ENCODE results near the gene RTN4. TPM values are rescaled to one million over a fixed set of nuclear protein-coding genes. Genes with fewer than 3 reads are reported as not detected.

The RTN4 gene
- total and polyA plus RNA-seq, 2 of the 4 experiments (the other 2 are of a cell fraction), result 77.8 to 588 TPM

- peaks cover 97% of the 10 kb centered on the region for H4K20me1 ChIP-seq (ENCODE audit: insufficient read depth, low read length)
- peaks cover 0 to 52% of the 10 kb centered on the region in 2 experiments; a peak in 2 of 4 replicates for H3K79me1 ChIP-seq (ENCODE audit: low read depth in 1 of 2, low read length in 2 of 2)
- H3K4ac ChIP-seq (ENCODE audit: low read depth, low read length), result no peak overlapping the region
- H4K91ac ChIP-seq (ENCODE audit: insufficient read depth, low read depth, low read length), result no peak overlapping the region
- no peak overlapping the region for H3K9ac ChIP-seq (ENCODE audit: low read depth, low read length)
- BruUV-seq (replicated peaks), result no TSS peak
- no peak overlapping the region for H3K4me3 ChIP-seq (ENCODE audit: insufficient read depth, low read depth, low read length)
- no peak overlapping the region for H3K23ac ChIP-seq (ENCODE audit: low read depth, low read length)
- H3K27me3 ChIP-seq (ENCODE audit: control insufficient read depth, insufficient read depth, low read length), result no peaks in the 10 kb centered on the region
- peaks cover 22% of the 10 kb centered on the region for H3K9me1 ChIP-seq (ENCODE audit: insufficient read depth, low read length)
- no peak for TF ChIP-seq RCOR1 (IDR thresholded peaks at IDR 0.05; ENCODE audit: insufficient replicate concordance, low read length)
- no peak for TF ChIP-seq ELK1 (IDR thresholded peaks at IDR 0.05; ENCODE audit: borderline replicate concordance, low read depth, low read length)
- TF ChIP-seq CEBPB (IDR thresholded peaks at IDR 0.05; ENCODE audit: low read depth, low read length), result no peak
- TF ChIP-seq MAFK (IDR thresholded peaks at IDR 0.05; ENCODE audit: low read depth, low read length), result no peak
- TF ChIP-seq USF2 (IDR thresholded peaks at IDR 0.05; ENCODE audit: low read depth, low read length), result no peak
- no peak for TF ChIP-seq CHD1 (IDR thresholded peaks at IDR 0.05; ENCODE audit: low read depth, low read length)
- no peak for TF ChIP-seq MXI1 (IDR thresholded peaks at IDR 0.05; ENCODE audit: borderline replicate concordance, low read depth, low read length)
- TF ChIP-seq BHLHE40 (IDR thresholded peaks at IDR 0.05; ENCODE audit: low read depth, low read length), result no peak
- no peak overlapping the region for H2BK5ac ChIP-seq (ENCODE audit: low read depth, low read length, poor library complexity, severe bottlenecking)
- ChIA-PET POLR2A (ENCODE audit: unreplicated experiment) (no interaction called here), CTCF (interaction anchor here (1.0 to 1.8 kb wide), 3 partner anchors 9 to 129 kb away, joined by 4 to 8 read pairs (median 5); no protein-coding TSS in a partner anchor)
- H3K9me3 ChIP-seq (ENCODE audit: control insufficient read depth, insufficient read depth, low read length), result no peaks in the 10 kb centered on the region
- H2BK20ac ChIP-seq (ENCODE audit: low read depth, low read length), result no peak overlapping the region
- no peak overlapping the region for H3K27ac ChIP-seq (ENCODE audit: insufficient read depth, low read length)
- DNase-seq (no peak), ATAC-seq (ENCODE audit: low read depth) (no peak)
- dilution Hi-C loops (cut with HindIII; ENCODE audit: low sequenced_read_pairs, unreplicated experiment), result no loop called here
- no peak overlapping the region for H3K56ac ChIP-seq (ENCODE audit: extremely low read depth, insufficient read depth, low read length)
- H3K18ac ChIP-seq (ENCODE audit: low read depth, low read length), result no peak overlapping the region
- no peak overlapping the region for H2BK120ac ChIP-seq (ENCODE audit: low read depth, low read length)
- H4K8ac ChIP-seq (ENCODE audit: low read depth in 2 of 2, low read length in 2 of 2), result no peak overlapping the region
- H3K4me1 ChIP-seq (ENCODE audit: control insufficient read depth, insufficient read depth, low read length), result peaks cover 24% of the 10 kb centered on the region
- in situ Hi-C loops (cut with MboI; ENCODE audit: low sequenced_read_pairs), result no loop called here
- no peak overlapping the region for H2AK5ac ChIP-seq (ENCODE audit: low read depth, low read length)
- no peak overlapping the region for H3K4me2 ChIP-seq (ENCODE audit: low read depth, low read length)
- H2AFZ ChIP-seq (replicated peaks; ENCODE audit: low read length, poor library complexity), result no peak overlapping the region
- whole genome bisulfite sequencing, 2 experiments (ENCODE audit: extremely low coverage in 2 of 2, insufficient read length in 1 of 2), result 89% methylated on average over 1 of the region's 2 CpGs; no CpG with 5 or more reads in 1 of the 2 experiments
- H4K5ac ChIP-seq (ENCODE audit: low read depth, low read length), result no peak overlapping the region
- no peak overlapping the region for H2AK9ac ChIP-seq (replicated peaks; ENCODE audit: low read depth, low read length, poor library complexity)
- H3K14ac ChIP-seq (replicated peaks; ENCODE audit: low read depth, low read length), result no peak overlapping the region
- peaks cover 6% of the 10 kb centered on the region for H3K36me3 ChIP-seq (ENCODE audit: control insufficient read depth, insufficient read depth, low read length)
- no peak overlapping the region for H2BK15ac ChIP-seq (ENCODE audit: low read depth, low read length)
- intact Hi-C loops (cut with micrococcal nuclease), result no loop called here
Measured at GRCh38 chr2:55025627-55026026, 24.6 kb downstream of the RTN4 start.
